ENCODE data around the gene NXPE3. TPM values are rescaled to one million over a fixed set of nuclear protein-coding genes. Genes with fewer than 3 reads are reported as not detected.

NXPE3 gene
- total and polyA plus RNA-seq, 8 donors: 10.0 to 17.0 (median 12.8) TPM

DNA sequence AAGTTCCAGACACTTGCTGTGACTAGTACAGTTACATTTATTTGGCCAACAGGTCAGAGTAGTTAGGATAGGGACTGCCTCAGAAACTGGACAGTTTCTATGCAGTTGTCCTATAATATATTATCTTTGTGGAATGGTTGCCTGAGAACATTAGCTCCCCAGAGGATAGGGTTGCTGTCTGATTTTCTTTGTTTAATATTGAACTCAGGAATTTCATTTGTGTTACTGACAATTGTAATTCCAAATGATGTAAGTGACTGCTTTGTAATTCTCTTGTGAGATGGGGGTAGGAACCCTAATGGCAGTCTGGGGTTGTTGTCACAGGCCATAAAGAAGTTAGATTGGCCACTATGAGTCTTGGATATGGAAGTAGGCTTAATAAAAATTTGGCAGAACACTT is 2.2 kb downstream of the NXPE3 start:
- TF ChIP-seq, protein P1, sequence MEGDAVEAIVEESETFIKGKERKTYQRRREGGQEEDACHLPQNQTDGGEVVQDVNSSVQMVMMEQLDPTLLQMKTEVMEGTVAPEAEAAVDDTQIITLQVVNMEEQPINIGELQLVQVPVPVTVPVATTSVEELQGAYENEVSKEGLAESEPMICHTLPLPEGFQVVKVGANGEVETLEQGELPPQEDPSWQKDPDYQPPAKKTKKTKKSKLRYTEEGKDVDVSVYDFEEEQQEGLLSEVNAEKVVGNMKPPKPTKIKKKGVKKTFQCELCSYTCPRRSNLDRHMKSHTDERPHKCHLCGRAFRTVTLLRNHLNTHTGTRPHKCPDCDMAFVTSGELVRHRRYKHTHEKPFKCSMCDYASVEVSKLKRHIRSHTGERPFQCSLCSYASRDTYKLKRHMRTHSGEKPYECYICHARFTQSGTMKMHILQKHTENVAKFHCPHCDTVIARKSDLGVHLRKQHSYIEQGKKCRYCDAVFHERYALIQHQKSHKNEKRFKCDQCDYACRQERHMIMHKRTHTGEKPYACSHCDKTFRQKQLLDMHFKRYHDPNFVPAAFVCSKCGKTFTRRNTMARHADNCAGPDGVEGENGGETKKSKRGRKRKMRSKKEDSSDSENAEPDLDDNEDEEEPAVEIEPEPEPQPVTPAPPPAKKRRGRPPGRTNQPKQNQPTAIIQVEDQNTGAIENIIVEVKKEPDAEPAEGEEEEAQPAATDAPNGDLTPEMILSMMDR (IDR thresholded peaks at IDR 0.05): no peak
- peak overlapping the region in 1 of 2 donors; percentile 98 for H3K4me3 ChIP-seq
- no peak for DNase-seq
- no peak overlapping the region for H3K27ac ChIP-seq
- peaks cover 6 to 58% of the 10 kb centered on the region in 2 donors for H3K4me1 ChIP-seq
- no peak for ATAC-seq
- no peaks in the 10 kb centered on the region for H3K9me3 ChIP-seq
- intact Hi-C loops (cut with DNase I): no loop called here
- H3K27me3 ChIP-seq: no peaks in the 10 kb centered on the region
- peaks cover 0 to 30% of the 10 kb centered on the region in 2 donors for H3K36me3 ChIP-seq

- TF ChIP-seq, protein P1 (IDR thresholded peaks at IDR 0.05): no peak
- Histone ChIP-seq H3K9me3 (no peaks in the 10 kb centered on the region), H3K27me3 (no peaks in the 10 kb centered on the region), H3K4me1 (peaks cover 2 to 50% of the 10 kb centered on the region in 2 donors), H3K27ac (peak overlapping the region; percentile 37 to 79), H3K4me3 (no peak overlapping the region), H3K36me3 (peaks cover 0 to 69% of the 10 kb centered on the region in 2 donors)
- peak; percentile 32 for ATAC-seq
- no peak for DNase-seq
- intact Hi-C loops (cut with DNase I): no loop called here
Measured at GRCh38 chr3:101784855-101785613, 6.0 kb downstream of the NXPE3 start.

- Histone ChIP-seq H3K27ac (no peak overlapping the region), H3K36me3 (peaks cover 0 to 75% of the 10 kb centered on the region in 2 donors), H3K4me3 (no peak overlapping the region), H3K27me3 (no peaks in the 10 kb centered on the region), H3K4me1 (peaks cover 0 to 5% of the 10 kb centered on the region in 2 donors), H3K9me3 (peaks cover 0 to 6% of the 10 kb centered on the region in 2 donors)
- ATAC-seq (no peak), DNase-seq (no peak)
- intact Hi-C loops (cut with DNase I): no loop called here
- TF ChIP-seq, protein P1 (IDR thresholded peaks at IDR 0.05): no peak
Measured at GRCh38 chr3:101791778-101792177, 12.8 kb downstream of the NXPE3 start.

- ATAC-seq: no peak
- TF ChIP-seq, protein P1 (IDR thresholded peaks at IDR 0.05): no peak
- peaks cover 0 to 5% of the 10 kb centered on the region in 2 donors for H3K4me1 ChIP-seq
- intact Hi-C loops (cut with DNase I): no loop called here
- no peaks in the 10 kb centered on the region for H3K27me3 ChIP-seq
- no peak for DNase-seq
- no peak overlapping the region for H3K4me3 ChIP-seq
- H3K9me3 ChIP-seq: peaks cover 0 to 6% of the 10 kb centered on the region in 2 donors
- no peak overlapping the region for H3K27ac ChIP-seq
- peaks cover 0 to 45% of the 10 kb centered on the region in 2 donors for H3K36me3 ChIP-seq
Measured at GRCh38 chr3:101796077-101796680, 17.2 kb downstream of the NXPE3 start.

DNA sequence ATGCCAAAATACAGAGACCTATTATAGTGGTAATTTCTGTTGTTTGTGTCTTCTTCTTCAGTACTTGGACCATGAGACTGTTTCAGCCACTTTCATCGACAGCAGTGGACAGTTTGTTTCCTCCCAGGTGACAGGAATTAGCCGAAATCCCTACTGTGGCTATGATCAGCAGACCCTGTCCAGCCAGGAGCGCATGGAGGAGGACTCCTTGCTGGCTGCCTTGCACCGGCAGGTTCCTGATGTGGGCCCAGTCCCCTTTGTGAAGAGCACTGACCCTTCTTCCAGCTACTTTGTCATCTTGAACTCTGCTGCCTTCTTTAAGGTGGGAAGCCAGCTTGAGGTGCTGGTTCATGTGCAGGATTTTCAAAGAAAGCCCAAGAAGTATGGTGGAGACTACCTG is 22.2 kb downstream of the NXPE3 start:
- no peaks in the 10 kb centered on the region for H3K9me3 ChIP-seq
- H3K27ac ChIP-seq: no peak overlapping the region
- no peak overlapping the region for H3K4me3 ChIP-seq
- DNase-seq (no peak), ATAC-seq (no peak)
- peaks cover 0 to 9% of the 10 kb centered on the region in 2 donors for H3K4me1 ChIP-seq
- intact Hi-C loops (cut with DNase I): no loop called here
- TF ChIP-seq, protein P1 (IDR thresholded peaks at IDR 0.05): no peak
- peaks cover 0 to 32% of the 10 kb centered on the region in 2 donors for H3K36me3 ChIP-seq
- no peaks in the 10 kb centered on the region for H3K27me3 ChIP-seq
